GM12878 (cell line): ENCODE data around the gene SEMA3B.

Experiments
- CTCF ChIP-seq, 3 experiments: IDR thresholded peaks in 2 of 3; conservative IDR thresholded peaks in 1 of 3; 2 replicates each; pipeline ENCODE4 v1.5.1; 2011; ENCODE audit warnings: low read depth in 3 of 3, low read length in 3 of 3, mild to moderate bottlenecking in 3 of 3, control low read depth in 2 of 3, moderate library complexity in 2 of 3, inconsistent platforms in 1 of 3, mixed read lengths in 1 of 3; ENCODE audit not compliant: control insufficient read depth in 2 of 3, insufficient read depth in 1 of 3; ENCODE audit errors: extremely low read depth in 1 of 3
- EZH2 ChIP-seq: IDR thresholded peaks from 2 replicates; pipeline ENCODE4 v1.6.1; 2012; ENCODE audit warnings: low read depth, mild to moderate bottlenecking, control low read depth, inconsistent platforms, low read length, borderline replicate concordance; ENCODE audit not compliant: control insufficient read depth
- WRNIP1 ChIP-seq: IDR thresholded peaks from 2 replicates; pipeline ENCODE4 v1.6.1; 2011; ENCODE audit warnings: low read depth, low read length, improper control_type of control experiment, borderline replicate concordance
- ZNF274 ChIP-seq: IDR thresholded peaks from one replicate; pipeline ENCODE4 v1.8.0; 2011; ENCODE audit not compliant: insufficient read length, insufficient read depth

- TF ChIP-seq WRNIP1 (no peak), CTCF (IDR thresholded peaks at IDR 0.05 in 2 of 3, conservative IDR thresholded peaks at IDR 0.05 in 1 of 3; ENCODE audit: control insufficient read depth in 2 of 3, extremely low read depth in 1 of 3, insufficient read depth in 1 of 3, low read depth in 3 of 3, low read length in 3 of 3) (no peak), ZNF274 (no peak), EZH2 (no peak)
These were observed 31.8 kb upstream of the SEMA3B start for GRCh38 chr3:50237133-50237651.
